Astrocyte of the cerebellum (primary cell): ENCODE measurements around the gene SAG.

Source experiments
- DNase-seq: peaks from one replicate; pipeline ENCODE4 v3.0.0-alpha.2; 2011; ENCODE audit warnings: low read depth
- H3K4me3 ChIP-seq: 2 replicates; pipeline ENCODE4 v1.5.1; 2011; ENCODE audit warnings: mild to moderate bottlenecking, low read depth, low read length, moderate library complexity
- in situ Hi-C: cut with HindIII; loops from 2 replicates; pipeline ENCODE4 v1.10.0; 2017; ENCODE audit warnings: low sequenced_read_pairs
- TF ChIP-seq, protein P1 (sequence below): IDR thresholded peaks from 2 replicates; pipeline ENCODE4 v1.5.1; 2012; ENCODE audit warnings: low read length, low read depth, moderate library complexity, mild to moderate bottlenecking; ENCODE audit errors: missing control alignments

The SAG gene

DNA sequence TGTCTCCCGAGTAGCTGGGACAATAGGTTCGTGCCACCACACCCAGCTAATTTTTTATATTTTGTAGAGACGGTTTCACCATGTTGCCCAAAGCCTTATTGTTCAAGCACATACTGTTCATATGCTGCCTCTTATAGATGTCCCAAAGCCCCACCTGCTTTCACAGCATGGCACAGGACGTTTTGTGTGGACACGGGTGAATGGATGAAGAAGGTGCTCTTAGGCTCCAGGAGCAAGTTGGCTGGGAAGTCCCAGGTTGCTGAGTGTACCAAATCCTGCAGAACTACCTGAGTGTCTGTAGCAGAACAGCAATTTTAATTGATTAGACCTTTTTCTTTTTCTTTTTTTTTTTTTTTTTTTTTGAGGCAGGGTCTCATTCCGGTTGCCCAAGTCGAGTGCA, 10.5 kb upstream of the SAG start:
- DNase-seq, result no peak
- in situ Hi-C loops, result no loop called here
- no peak overlapping the region for H3K4me3 ChIP-seq
- TF ChIP-seq, protein P1, sequence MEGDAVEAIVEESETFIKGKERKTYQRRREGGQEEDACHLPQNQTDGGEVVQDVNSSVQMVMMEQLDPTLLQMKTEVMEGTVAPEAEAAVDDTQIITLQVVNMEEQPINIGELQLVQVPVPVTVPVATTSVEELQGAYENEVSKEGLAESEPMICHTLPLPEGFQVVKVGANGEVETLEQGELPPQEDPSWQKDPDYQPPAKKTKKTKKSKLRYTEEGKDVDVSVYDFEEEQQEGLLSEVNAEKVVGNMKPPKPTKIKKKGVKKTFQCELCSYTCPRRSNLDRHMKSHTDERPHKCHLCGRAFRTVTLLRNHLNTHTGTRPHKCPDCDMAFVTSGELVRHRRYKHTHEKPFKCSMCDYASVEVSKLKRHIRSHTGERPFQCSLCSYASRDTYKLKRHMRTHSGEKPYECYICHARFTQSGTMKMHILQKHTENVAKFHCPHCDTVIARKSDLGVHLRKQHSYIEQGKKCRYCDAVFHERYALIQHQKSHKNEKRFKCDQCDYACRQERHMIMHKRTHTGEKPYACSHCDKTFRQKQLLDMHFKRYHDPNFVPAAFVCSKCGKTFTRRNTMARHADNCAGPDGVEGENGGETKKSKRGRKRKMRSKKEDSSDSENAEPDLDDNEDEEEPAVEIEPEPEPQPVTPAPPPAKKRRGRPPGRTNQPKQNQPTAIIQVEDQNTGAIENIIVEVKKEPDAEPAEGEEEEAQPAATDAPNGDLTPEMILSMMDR, result no peak

DNA sequence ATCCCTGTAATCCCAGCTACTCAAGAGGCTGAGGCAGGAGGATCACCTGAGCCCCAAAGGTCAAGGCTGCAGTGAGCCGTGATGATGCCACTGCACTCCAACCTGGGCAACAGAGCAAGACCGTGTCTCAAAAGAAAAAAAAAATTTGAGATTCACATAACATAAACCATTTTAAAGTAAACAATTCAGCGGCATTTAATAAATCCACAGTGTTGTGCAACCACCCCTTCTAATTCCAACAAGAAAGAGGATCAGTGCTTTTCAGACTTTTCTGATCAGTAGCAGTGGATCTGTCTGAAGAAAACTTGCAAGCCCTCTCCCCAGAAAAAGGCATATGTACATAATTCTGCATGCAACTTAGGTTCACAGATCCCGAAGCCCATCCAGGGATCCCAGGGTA, 7.2 kb upstream of the SAG start:
- H3K4me3 ChIP-seq, result no peak overlapping the region
- TF ChIP-seq, protein P1, result no peak
- no peak for DNase-seq
- in situ Hi-C loops, result no loop called here

DNA sequence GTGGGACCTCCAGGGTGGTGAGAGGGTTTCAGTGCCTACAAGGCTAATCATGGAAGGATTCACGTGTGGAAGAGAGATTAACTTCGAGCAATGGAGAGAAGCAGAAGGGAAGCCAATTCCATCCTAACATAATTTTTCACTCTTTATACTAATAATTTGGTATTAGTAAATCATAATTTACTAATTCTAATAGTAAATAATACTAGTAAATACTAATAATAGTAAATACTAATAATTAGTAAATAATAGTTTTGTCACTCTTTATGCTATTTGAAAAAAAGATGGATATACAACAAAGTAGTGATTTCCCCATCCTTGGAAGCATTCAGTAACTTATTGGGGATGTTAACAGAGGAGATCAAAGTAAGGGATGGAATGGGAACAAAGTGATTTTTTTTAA, 6.4 kb upstream of the SAG start:
- no peak for DNase-seq
- in situ Hi-C loops, result no loop called here
- TF ChIP-seq, protein P1, result no peak
- H3K4me3 ChIP-seq, result no peak overlapping the region

DNA sequence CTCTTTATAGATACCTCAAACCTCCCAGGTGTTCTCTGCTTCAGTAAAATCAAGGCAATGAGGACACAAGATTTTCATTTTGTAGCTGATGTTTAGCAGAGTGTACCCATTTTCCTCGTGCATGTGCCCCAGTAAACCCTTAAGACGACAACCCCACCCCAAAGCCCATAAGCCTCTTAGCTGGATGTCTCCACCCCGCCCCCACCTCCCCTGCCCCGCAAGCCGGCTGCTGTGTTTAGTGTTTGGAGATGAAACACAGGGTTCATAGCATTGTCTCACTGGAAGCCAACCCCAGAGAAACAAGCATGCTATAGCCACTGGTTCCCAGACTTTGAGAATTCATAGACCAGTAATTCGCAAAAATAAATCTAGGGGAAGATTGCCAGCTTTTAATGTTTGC, 5.8 kb upstream of the SAG start:
- H3K4me3 ChIP-seq, result no peak overlapping the region
- TF ChIP-seq, protein P1, result no peak
- no peak for DNase-seq
- in situ Hi-C loops, result no loop called here

DNA sequence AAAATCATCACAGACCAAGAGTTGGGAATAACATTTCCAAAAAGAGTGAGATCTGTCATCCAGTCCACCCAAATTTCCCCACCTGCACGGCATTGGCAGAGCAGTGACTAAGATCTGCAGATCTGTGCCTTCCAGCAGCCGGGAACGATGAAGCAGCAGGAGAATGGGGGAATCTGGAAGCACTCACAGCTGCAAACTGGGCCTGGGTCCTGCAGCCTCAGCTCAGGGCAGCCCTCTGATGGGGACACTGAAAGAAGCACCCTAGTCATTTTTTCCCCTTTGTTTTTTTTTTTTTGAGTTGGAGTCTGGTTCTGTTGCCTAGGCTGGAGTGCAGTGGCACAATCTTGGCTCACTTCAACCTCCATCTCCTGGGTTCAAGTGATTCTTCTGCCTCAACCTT, 4.4 kb upstream of the SAG start:
- no peak for DNase-seq
- in situ Hi-C loops, result no loop called here
- TF ChIP-seq, protein P1, result no peak
- no peak overlapping the region for H3K4me3 ChIP-seq

DNA sequence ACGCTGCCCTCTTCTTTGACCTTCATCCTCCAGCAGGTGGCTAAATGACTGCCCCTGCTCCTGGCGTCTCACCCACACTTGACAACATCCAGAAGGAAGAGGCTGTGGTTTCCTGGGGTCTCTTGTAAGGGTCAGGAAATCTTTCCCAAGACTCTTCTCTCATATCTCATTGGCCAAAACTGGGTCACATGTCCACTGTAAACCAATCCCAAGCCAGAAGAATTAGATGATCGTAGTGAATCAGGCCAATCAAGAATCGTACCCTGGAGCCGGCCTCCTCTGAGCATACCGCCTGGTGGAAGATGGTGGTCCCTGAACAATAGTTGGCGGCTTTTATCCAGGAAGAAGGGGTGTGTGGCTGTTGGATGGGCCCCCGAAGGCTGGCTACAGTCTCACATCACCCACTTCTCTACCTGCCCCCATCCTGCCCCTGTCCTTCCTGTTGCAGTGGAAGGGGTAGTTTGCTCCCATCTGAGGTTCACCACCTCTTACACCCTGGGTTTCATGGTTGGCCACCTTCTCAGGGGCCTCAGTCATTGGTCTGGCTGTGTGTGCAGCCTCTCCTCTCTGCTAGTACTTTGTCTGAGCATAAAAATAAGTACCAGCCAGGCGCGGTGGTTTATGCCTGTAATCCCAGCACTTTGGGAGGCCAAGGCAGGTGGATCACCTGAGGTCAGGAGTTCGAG, 3.8 kb downstream of the SAG start:
- in situ Hi-C loops, result no loop called here
- DNase-seq, result no peak
- no peak overlapping the region for H3K4me3 ChIP-seq
- TF ChIP-seq, protein P1, result no peak
